A673 (cell line): ENCODE results near the gene RIT1.

Experiments used
- EZH2 ChIP-seq: fragments of 200-600 bp; sonication (generic); IDR thresholded peaks from 2 replicates; pipeline ENCODE4 v1.6.1; 2017; ENCODE audit warnings: borderline replicate concordance, low read depth, mild to moderate bottlenecking, mixed read lengths, antibody characterized with exemption, low read length; ENCODE audit not compliant: poor library complexity, severe bottlenecking
- TF ChIP-seq, protein P1 (sequence below): fragments of 300-800, 200-600 bp; sonication (generic); conservative IDR thresholded peaks from 2 replicates; pipeline ENCODE4 v1.5.1; 2017; ENCODE audit warnings: low read depth, mild to moderate bottlenecking, antibody characterized with exemption, low read length, moderate library complexity, mixed read lengths

GRCh38 chr1:155873860-155874259 is 37.3 kb downstream of the RIT1 start:
- no peak for TF ChIP-seq EZH2
- TF ChIP-seq, protein P1, sequence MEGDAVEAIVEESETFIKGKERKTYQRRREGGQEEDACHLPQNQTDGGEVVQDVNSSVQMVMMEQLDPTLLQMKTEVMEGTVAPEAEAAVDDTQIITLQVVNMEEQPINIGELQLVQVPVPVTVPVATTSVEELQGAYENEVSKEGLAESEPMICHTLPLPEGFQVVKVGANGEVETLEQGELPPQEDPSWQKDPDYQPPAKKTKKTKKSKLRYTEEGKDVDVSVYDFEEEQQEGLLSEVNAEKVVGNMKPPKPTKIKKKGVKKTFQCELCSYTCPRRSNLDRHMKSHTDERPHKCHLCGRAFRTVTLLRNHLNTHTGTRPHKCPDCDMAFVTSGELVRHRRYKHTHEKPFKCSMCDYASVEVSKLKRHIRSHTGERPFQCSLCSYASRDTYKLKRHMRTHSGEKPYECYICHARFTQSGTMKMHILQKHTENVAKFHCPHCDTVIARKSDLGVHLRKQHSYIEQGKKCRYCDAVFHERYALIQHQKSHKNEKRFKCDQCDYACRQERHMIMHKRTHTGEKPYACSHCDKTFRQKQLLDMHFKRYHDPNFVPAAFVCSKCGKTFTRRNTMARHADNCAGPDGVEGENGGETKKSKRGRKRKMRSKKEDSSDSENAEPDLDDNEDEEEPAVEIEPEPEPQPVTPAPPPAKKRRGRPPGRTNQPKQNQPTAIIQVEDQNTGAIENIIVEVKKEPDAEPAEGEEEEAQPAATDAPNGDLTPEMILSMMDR: no peak
